GM19455 (cell line): ENCODE data around the gene STK17B.
A peak's percentile ranks its signal among the peaks of the same experiment; 100 is the strongest.

Experiments
- ATAC-seq: cut with Tn5 transposase; IDR thresholded peaks from one replicate; pipeline ENCODE4 v1.9.1; 2021; ENCODE audit not compliant: unreplicated experiment

Gene STK17B

GRCh38 chr2:196184921-196185320 lies 13.5 kb upstream of the STK17B start:
- ATAC-seq, result no peak

GRCh38 chr2:196183528-196184231 lies 12.3 kb upstream of the STK17B start:
- no peak for ATAC-seq

GRCh38 chr2:196183172-196183473 lies 11.7 kb upstream of the STK17B start:
- ATAC-seq, result no peak

GRCh38 chr2:196182439-196183171 lies 11.2 kb upstream of the STK17B start:
- no peak for ATAC-seq

GRCh38 chr2:196181484-196181883 lies 10.1 kb upstream of the STK17B start:
- no peak for ATAC-seq

GRCh38 chr2:196177124-196177523 lies 5.7 kb upstream of the STK17B start:
- ATAC-seq, result no peak

- peak; percentile 72 for ATAC-seq
Measured at GRCh38 chr2:196176142-196176738, 4.9 kb upstream of the STK17B start.

GRCh38 chr2:196174404-196174803 lies 3.0 kb upstream of the STK17B start:
- no peak for ATAC-seq

GRCh38 chr2:196173505-196173904 lies 2.1 kb upstream of the STK17B start:
- no peak for ATAC-seq

- no peak for ATAC-seq
Measured at GRCh38 chr2:196172951-196173350, 1.6 kb upstream of the STK17B start.

- ATAC-seq, result no peak
Measured at GRCh38 chr2:196171946-196172345, 568 bp upstream of the STK17B start.

GRCh38 chr2:196170606-196171247 lies 651 bp downstream of the STK17B start:
- ATAC-seq, result peak; percentile 13

GRCh38 chr2:196170213-196170605 lies 1.2 kb downstream of the STK17B start:
- peak; percentile 34 for ATAC-seq

GRCh38 chr2:196169516-196169915 lies 1.9 kb downstream of the STK17B start:
- no peak for ATAC-seq

GRCh38 chr2:196168181-196168580 lies 3.2 kb downstream of the STK17B start:
- no peak for ATAC-seq

GRCh38 chr2:196167666-196168065 lies 3.7 kb downstream of the STK17B start:
- ATAC-seq, result no peak

- ATAC-seq, result no peak
Measured at GRCh38 chr2:196166876-196167275, 4.5 kb downstream of the STK17B start.

- no peak for ATAC-seq
Measured at GRCh38 chr2:196165016-196165415, 6.4 kb downstream of the STK17B start.

- ATAC-seq, result no peak
Measured at GRCh38 chr2:196163285-196163684, 8.1 kb downstream of the STK17B start.

- no peak for ATAC-seq
Measured at GRCh38 chr2:196162586-196163175, 8.7 kb downstream of the STK17B start.

- no peak for ATAC-seq
Measured at GRCh38 chr2:196160946-196161345, 10.4 kb downstream of the STK17B start.
